ENCODE results near the gene FBXO31. TPM values are rescaled to one million over a fixed set of nuclear protein-coding genes. Genes with fewer than 3 reads are reported as not detected.

The FBXO31 gene
- total RNA-seq, 4 donors from 2014 or later, result 156 to 264 (median 201) TPM

DNA sequence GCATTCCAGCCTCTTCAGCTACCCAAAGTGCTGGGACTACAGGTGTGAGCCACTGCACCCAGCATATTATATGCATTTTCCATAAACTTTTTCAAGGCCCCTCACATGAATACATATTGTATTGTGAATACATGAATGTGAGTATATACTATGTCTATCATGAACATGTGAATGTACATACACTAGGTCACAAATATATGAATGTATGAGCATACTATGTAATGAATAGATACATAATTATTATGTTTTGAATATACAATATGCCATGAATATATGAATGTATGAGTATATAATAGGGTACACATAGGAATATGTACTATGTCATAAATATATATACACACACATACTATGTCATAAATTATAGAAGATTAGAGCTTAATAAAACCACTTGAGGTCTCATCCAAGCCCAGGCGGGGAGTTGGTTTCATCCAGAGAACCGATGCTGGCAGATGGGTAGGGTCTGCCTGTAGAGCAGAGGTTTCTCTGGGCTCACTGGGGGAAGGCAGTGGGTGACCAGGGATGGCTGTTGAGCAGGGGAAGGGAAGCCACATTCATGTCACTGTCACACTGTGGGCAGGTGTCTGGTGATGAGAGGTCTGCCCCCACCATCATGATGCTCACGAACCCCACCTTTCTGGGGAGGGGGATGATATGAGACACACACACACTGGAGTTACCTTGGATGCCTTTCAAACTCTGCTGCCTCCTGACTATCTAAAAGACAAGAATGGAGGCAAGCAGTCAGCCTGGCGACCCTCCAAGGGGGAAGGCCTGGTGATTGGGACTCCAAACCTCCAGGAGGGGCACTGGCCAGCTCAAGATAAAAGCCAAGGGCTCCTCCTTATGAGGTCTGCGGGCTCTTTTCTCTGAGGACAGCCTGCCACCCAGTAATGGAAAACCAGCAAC is 73.7 kb downstream of the FBXO31 start:
- no peak for TF ChIP-seq CTCF (IDR thresholded peaks at IDR 0.05 in 4 of 5, conservative IDR thresholded peaks at IDR 0.05 in 1 of 5)
- no peak for TF ChIP-seq POLR2A (IDR thresholded peaks at IDR 0.05)
- no peak overlapping the region for H3K27ac ChIP-seq
- H3K9me3 ChIP-seq, result no peaks in the 10 kb centered on the region
- intact Hi-C loops (cut with DNase I; ENCODE audit: low total_unique reads) (loop anchor here (10.0 kb wide), 2 partner anchors 155 to 235 kb away; no protein-coding TSS in a partner anchor), in situ Hi-C loops (cut with MboI; ENCODE audit: low sequenced_read_pairs in 4 of 4) (loop anchor here in 2 of 4 donors (10.0 kb wide), 1 partner anchor 85 kb away; the partner anchor contains the start of gene MAP1LC3B (in 2 of the 2))
- no peak for ATAC-seq
- no peaks in the 10 kb centered on the region for H3K36me3 ChIP-seq
- H3K4me3 ChIP-seq, result no peak overlapping the region
- DNase-seq, result no peak
- H3K4me1 ChIP-seq, result no peaks in the 10 kb centered on the region
- no peaks in the 10 kb centered on the region for H3K27me3 ChIP-seq

DNA sequence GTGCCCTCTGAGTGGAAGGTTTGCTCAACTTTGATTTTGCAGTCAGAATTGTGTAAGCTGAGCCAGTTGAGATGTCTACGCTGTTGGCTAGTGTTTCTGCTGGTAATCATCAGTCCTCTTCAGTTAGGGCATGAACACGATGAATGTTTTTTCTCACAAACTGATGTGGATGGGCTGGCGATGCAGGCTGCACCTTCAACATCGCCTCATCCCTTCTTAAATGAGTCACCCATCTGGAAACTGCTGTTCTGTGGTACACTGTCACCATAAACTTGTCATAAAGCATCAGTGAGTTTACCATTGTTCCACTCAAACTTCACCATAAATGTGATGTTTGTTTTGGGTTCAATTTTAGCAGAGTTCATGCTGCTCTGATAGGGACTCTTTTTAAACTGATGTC is 74.8 kb downstream of the FBXO31 start:
- no peaks in the 10 kb centered on the region for H3K36me3 ChIP-seq
- intact Hi-C loops (cut with DNase I; ENCODE audit: low total_unique reads) (no loop called here), in situ Hi-C loops (cut with MboI; ENCODE audit: low sequenced_read_pairs in 4 of 4) (no loop called here)
- no peak for DNase-seq
- H3K27me3 ChIP-seq, result no peaks in the 10 kb centered on the region
- ATAC-seq, result no peak
- H3K4me1 ChIP-seq, result no peaks in the 10 kb centered on the region
- no peaks in the 10 kb centered on the region for H3K9me3 ChIP-seq
- no peak overlapping the region for H3K4me3 ChIP-seq
- no peak overlapping the region for H3K27ac ChIP-seq
- TF ChIP-seq CTCF (IDR thresholded peaks at IDR 0.05 in 4 of 5, conservative IDR thresholded peaks at IDR 0.05 in 1 of 5) (no peak), POLR2A (IDR thresholded peaks at IDR 0.05) (no peak)

GRCh38 chr16:87306516-87306915 is 77.1 kb downstream of the FBXO31 start:
- Histone ChIP-seq H3K4me3 (no peak overlapping the region), H3K36me3 (peaks cover 0 to 6% of the 10 kb centered on the region in 2 donors), H3K9me3 (no peaks in the 10 kb centered on the region), H3K27me3 (no peaks in the 10 kb centered on the region), H3K27ac (no peak overlapping the region), H3K4me1 (no peaks in the 10 kb centered on the region)
- no peak for TF ChIP-seq POLR2A (IDR thresholded peaks at IDR 0.05)
- in situ Hi-C loops (cut with MboI; ENCODE audit: low sequenced_read_pairs in 4 of 4), result no loop called here
- intact Hi-C loops (cut with DNase I; ENCODE audit: low total_unique reads), result no loop called here
- DNase-seq (no peak), ATAC-seq (no peak)

- intact Hi-C loops (cut with DNase I; ENCODE audit: low total_unique reads), result no loop called here
- DNase-seq, result no peak
These were observed 77.8 kb downstream of the FBXO31 start for GRCh38 chr16:87305505-87306391.

More at GRCh38 chr16:87305505-87306391, 77.8 kb downstream of the FBXO31 start:
- no peak overlapping the region for H3K4me3 ChIP-seq
- in situ Hi-C loops (cut with MboI; ENCODE audit: low sequenced_read_pairs in 4 of 4), result no loop called here
- H3K9me3 ChIP-seq, result no peaks in the 10 kb centered on the region
- ATAC-seq, result no peak
- no peak overlapping the region for H3K27ac ChIP-seq
- no peaks in the 10 kb centered on the region for H3K4me1 ChIP-seq
- peaks cover 0 to 6% of the 10 kb centered on the region in 2 donors for H3K36me3 ChIP-seq
- H3K27me3 ChIP-seq, result no peaks in the 10 kb centered on the region
- TF ChIP-seq CTCF (IDR thresholded peaks at IDR 0.05 in 4 of 5, conservative IDR thresholded peaks at IDR 0.05 in 1 of 5) (no peak), POLR2A (IDR thresholded peaks at IDR 0.05) (no peak)

Measured in gastrocnemius medialis (tissue), 4 donors.